CD4-positive, alpha-beta memory T cell (primary cell): ENCODE data around the gene MIPEP. TPM values are rescaled to one million over a fixed set of nuclear protein-coding genes. Genes with fewer than 3 reads are reported as not detected.
"Not testable (repeated sequence)": the region's sequence is repeated elsewhere in the genome, so short reads cannot be mapped to it uniquely, and the experiment has no call there.

Source experiments
- CTCF ChIA-PET: fragments of 350-600 bp; sonication (Branson Sonifier 250); formaldehyde crosslinking; loops from one replicate; lab custom pipeline; 2021; ENCODE audit warnings: inconsistent platforms; ENCODE audit not compliant: partially characterized antibody; lab: Charles Lee
- POLR2A ChIA-PET: fragments of 350-600 bp; sonication (Branson Sonifier 250); formaldehyde crosslinking; loops from one replicate; lab custom pipeline; 2021; ENCODE audit not compliant: partially characterized antibody; lab: Charles Lee
- DNase-seq, 5 donors: peaks; one replicate each; pipeline versions ENCODE4 v3.0.0 to v3.0.0-alpha.2; 2020 to 2022; ENCODE audit warnings: mixed read lengths in 1 of 5
- H3K27ac ChIP-seq: one replicate; pipeline ENCODE4 v1.7.0; 2013; ENCODE audit warnings: low read depth, low read length
- H3K27me3 ChIP-seq: 2 replicates; pipeline ENCODE4 v1.7.0; 2013; ENCODE audit warnings: mild to moderate bottlenecking, low read length, moderate library complexity; ENCODE audit not compliant: insufficient read depth
- H3K36me3 ChIP-seq: 2 replicates; pipeline ENCODE4 v1.7.0; 2013; ENCODE audit warnings: mild to moderate bottlenecking, low read length, moderate library complexity; ENCODE audit not compliant: insufficient read depth
- H3K4me1 ChIP-seq: 2 replicates; pipeline ENCODE4 v1.7.0; 2013; ENCODE audit warnings: mild to moderate bottlenecking, low read length, moderate library complexity; ENCODE audit not compliant: insufficient read depth
- H3K4me3 ChIP-seq, 2 donors: one replicate each; pipeline ENCODE4 v1.7.0; 2013; ENCODE audit warnings: low read length in 2 of 2, mild to moderate bottlenecking in 1 of 2
- H3K9me3 ChIP-seq, 2 donors: one replicate each; pipeline ENCODE4 v1.7.0; 2013; ENCODE audit warnings: low read length in 2 of 2, control low read depth in 1 of 2; ENCODE audit not compliant: control insufficient read depth in 1 of 2
- H3K27ac Mint-ChIP-seq, 7 donors: one replicate each; pipeline ENCODE4 v1.8.0; 2020 to 2021; ENCODE audit warnings: mixed read lengths in 7 of 7, mild to moderate bottlenecking in 6 of 7, inconsistent platforms in 3 of 7, moderate library complexity in 3 of 7
- H3K27me3 Mint-ChIP-seq, 2 donors: one replicate each; pipeline ENCODE4 v1.8.0; 2020 to 2021; ENCODE audit warnings: mixed read lengths in 2 of 2
- H3K36me3 Mint-ChIP-seq, 2 donors: one replicate each; pipeline ENCODE4 v1.8.0; 2020 to 2021; ENCODE audit warnings: mixed read lengths in 2 of 2, inconsistent platforms in 1 of 2, mild to moderate bottlenecking in 1 of 2
- H3K4me1 Mint-ChIP-seq, 4 donors: one replicate each; pipeline ENCODE4 v1.8.0; 2020 to 2021; ENCODE audit warnings: mixed read lengths in 4 of 4, mild to moderate bottlenecking in 1 of 4
- H3K4me3 Mint-ChIP-seq, 8 donors: one replicate each; pipeline ENCODE4 v1.8.0; 2020 to 2021; ENCODE audit warnings: mixed read lengths in 8 of 8, mild to moderate bottlenecking in 7 of 8, moderate library complexity in 6 of 8, inconsistent platforms in 3 of 8
- H3K9me3 Mint-ChIP-seq, 8 donors: one replicate each; pipeline ENCODE4 v1.8.0; 2020 to 2021; ENCODE audit warnings: mixed read lengths in 8 of 8, mild to moderate bottlenecking in 5 of 8, inconsistent platforms in 3 of 8, moderate library complexity in 1 of 8
- intact Hi-C: fragments of 100-400 bp; cut with micrococcal nuclease; formaldehyde crosslinking; loops from one replicate; pipeline ENCODE4 v1.15.1; 2023
- polyA plus RNA-seq, 2 donors: library from polyadenylated mRNA; unstranded; fragments of 300-500 nt; fragmentation: Illumina TruSeq; gene quantifications; one replicate each; pipeline ENCODE4 v1.2.3, GENCODE V29; 2021
- total RNA-seq, 2 experiments: library from RNA; stranded (reverse); gene quantifications; one replicate each; pipeline ENCODE4 v1.2.3, GENCODE V29; 2021

Gene MIPEP
- total and polyA plus RNA-seq, 4 experiments from 2014 or later = 8.8 to 16.4 (median 12.2) TPM

- H3K27ac Mint-ChIP-seq = no peak overlapping the region
- CTCF ChIA-PET = interaction anchor here (1.2 kb wide), 1 partner anchor 525 kb away, joined by 3 read pairs; no protein-coding TSS in a partner anchor
- POLR2A ChIA-PET = no interaction called here
- no peak overlapping the region for H3K4me3 ChIP-seq
- no peaks in the 10 kb centered on the region for H3K36me3 ChIP-seq
- H3K4me3 Mint-ChIP-seq = peak overlapping the region in 3 of 8 donors; percentile 17 to 31 (median 20)
- H3K27me3 Mint-ChIP-seq = peaks cover 30 to 40% of the 10 kb centered on the region in 2 donors
- H3K27me3 ChIP-seq = peaks cover 9% of the 10 kb centered on the region
- H3K36me3 Mint-ChIP-seq = no peaks in the 10 kb centered on the region
- DNase-seq = no peak
- peaks cover 1 to 14% (median 5%) of the 10 kb centered on the region in 4 donors for H3K4me1 Mint-ChIP-seq
- intact Hi-C loops = no loop called here
- H3K27ac ChIP-seq = no peak overlapping the region
- H3K9me3 Mint-ChIP-seq = no peaks in the 10 kb centered on the region
- H3K9me3 ChIP-seq = no peaks in the 10 kb centered on the region
- peaks cover 6% of the 10 kb centered on the region for H3K4me1 ChIP-seq
These were observed 14.0 kb upstream of the MIPEP start for GRCh38 chr13:23902975-23903905.

- Histone ChIP-seq H3K27ac (no peak overlapping the region), H3K9me3 (no peaks in the 10 kb centered on the region), H3K4me1 (peaks cover 6% of the 10 kb centered on the region), H3K27me3 (peaks cover 9% of the 10 kb centered on the region), H3K36me3 (no peaks in the 10 kb centered on the region), H3K4me3 (no peak overlapping the region)
- CTCF ChIA-PET = interaction anchor here (1.3 kb wide), 2 partner anchors 434 to 435 kb away, joined by 4 to 7 read pairs; no protein-coding TSS in a partner anchor
- intact Hi-C loops = no loop called here
- H3K36me3 Mint-ChIP-seq = no peaks in the 10 kb centered on the region
- peaks cover 25 to 33% of the 10 kb centered on the region in 2 donors for H3K27me3 Mint-ChIP-seq
- POLR2A ChIA-PET = no interaction called here
- no peak overlapping the region for H3K4me3 Mint-ChIP-seq
- no peak for DNase-seq
- no peak overlapping the region for H3K27ac Mint-ChIP-seq
- H3K9me3 Mint-ChIP-seq = no peaks in the 10 kb centered on the region
- peaks cover 1 to 14% (median 5%) of the 10 kb centered on the region in 4 donors for H3K4me1 Mint-ChIP-seq
These were observed 12.2 kb upstream of the MIPEP start for GRCh38 chr13:23901365-23901764.

DNA sequence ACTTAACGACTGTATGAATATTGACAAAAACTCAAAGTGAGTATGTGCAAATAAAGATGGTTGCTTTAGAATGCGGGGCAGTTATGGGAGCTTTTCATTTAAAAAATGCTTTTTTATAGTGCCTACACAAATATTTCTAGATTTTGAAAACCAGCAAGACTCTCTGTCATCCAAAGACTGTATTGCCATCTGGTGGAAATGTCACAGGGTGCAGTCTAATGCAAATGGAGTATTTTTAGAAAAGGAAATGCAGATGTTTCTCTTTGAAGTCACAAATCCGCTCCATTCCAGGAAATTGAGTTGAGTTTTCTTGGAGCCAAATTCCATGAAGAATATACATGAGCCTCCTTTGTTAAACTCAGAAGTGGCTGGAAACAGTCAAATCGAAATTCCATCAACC lies 10.4 kb upstream of the MIPEP start:
- CTCF ChIA-PET = interaction anchor here (0.6 to 5.0 kb wide), 11 partner anchors 10 to 530 kb away, joined by 3 to 46 read pairs (median 3); partner anchors contain the start of gene MIPEP
- peaks cover 23 to 27% of the 10 kb centered on the region in 2 donors for H3K27me3 Mint-ChIP-seq
- peak in 3 of 5 donors; percentile 31 to 50 (median 34) for DNase-seq

GRCh38 chr13:23898101-23898500 lies 8.9 kb upstream of the MIPEP start:
- Histone ChIP-seq H3K27ac (no peak overlapping the region), H3K9me3 (no peaks in the 10 kb centered on the region), H3K36me3 (no peaks in the 10 kb centered on the region), H3K4me1 (peaks cover 1% of the 10 kb centered on the region), H3K4me3 (no peak overlapping the region), H3K27me3 (no peaks in the 10 kb centered on the region)
- Mint-ChIP-seq H3K9me3 (no peaks in the 10 kb centered on the region), H3K4me3 (no peak overlapping the region), H3K27ac (peak overlapping the region in 1 of 7 donors; percentile 13), H3K4me1 (peaks cover 1 to 13% (median 3%) of the 10 kb centered on the region in 4 donors), H3K36me3 (no peaks in the 10 kb centered on the region), H3K27me3 (peaks cover 15 to 18% of the 10 kb centered on the region in 2 donors)
- no peak for DNase-seq
- POLR2A ChIA-PET = no interaction called here
- intact Hi-C loops = no loop called here
- CTCF ChIA-PET = interaction anchor here (1.0 to 5.0 kb wide), 5 partner anchors 8 to 431 kb away, joined by 3 to 46 read pairs (median 4); partner anchors contain the start of gene MIPEP

More for the DNA sequence above, 10.4 kb upstream of the MIPEP start:
- no peak overlapping the region for H3K4me3 Mint-ChIP-seq
- no peak overlapping the region for H3K4me3 ChIP-seq
- no peak overlapping the region for H3K27ac ChIP-seq
- H3K36me3 ChIP-seq = no peaks in the 10 kb centered on the region
- no peak overlapping the region for H3K27ac Mint-ChIP-seq
- intact Hi-C loops = loop anchor here (1.0 kb wide), 1 partner anchor 433 kb away; no protein-coding TSS in a partner anchor
- POLR2A ChIA-PET = no interaction called here
- peaks cover 6% of the 10 kb centered on the region for H3K4me1 ChIP-seq
- no peaks in the 10 kb centered on the region for H3K36me3 Mint-ChIP-seq
- peaks cover 1 to 14% (median 5%) of the 10 kb centered on the region in 4 donors for H3K4me1 Mint-ChIP-seq
- H3K9me3 Mint-ChIP-seq = no peaks in the 10 kb centered on the region
- no peaks in the 10 kb centered on the region for H3K9me3 ChIP-seq
- H3K27me3 ChIP-seq = peaks cover 8% of the 10 kb centered on the region

- H3K4me1 ChIP-seq, H3K4me3 ChIP-seq, H3K4me1 Mint-ChIP-seq, POLR2A ChIA-PET, H3K27ac ChIP-seq, H3K36me3 Mint-ChIP-seq, intact Hi-C loops, DNase-seq, H3K4me3 Mint-ChIP-seq, H3K9me3 ChIP-seq, H3K27me3 ChIP-seq, H3K36me3 ChIP-seq, H3K9me3 Mint-ChIP-seq: not testable (repeated sequence)
- Mint-ChIP-seq H3K27me3 (peaks cover 10 to 12% of the 10 kb centered on the region in 2 donors), H3K27ac (peak within 1 kb of the TSS in 2 of 7 donors; percentile 4 to 13)
- CTCF ChIA-PET = interaction anchor here (1.0 to 5.0 kb wide), 5 partner anchors 8 to 430 kb away, joined by 3 to 46 read pairs (median 4); partner anchors contain the start of gene MIPEP
These were observed 8.3 kb upstream of the MIPEP start, which contains the start of gene C1QTNF9B for GRCh38 chr13:23897452-23897919. C1QTNF9B (minus strand) TSS chr13:23897502.

DNA sequence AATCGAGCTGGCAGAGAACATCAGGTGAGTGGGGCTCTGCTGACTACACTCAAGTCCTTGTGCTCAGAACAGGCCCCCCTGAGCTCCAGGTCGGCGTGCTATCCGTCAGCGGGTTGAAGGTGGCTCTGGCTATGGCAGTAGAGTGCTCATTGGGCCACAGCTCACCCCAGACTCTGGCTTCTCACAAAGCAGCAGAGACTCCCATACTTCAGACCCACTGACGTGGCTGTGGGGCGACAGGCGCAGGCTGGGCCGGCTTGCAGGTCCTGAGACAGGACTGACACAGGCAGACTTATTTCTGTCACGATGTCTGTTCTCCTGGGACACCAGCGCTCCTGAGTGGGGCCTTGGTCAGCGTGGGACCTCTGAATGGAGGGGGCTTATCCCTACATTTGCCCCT lies 5.5 kb upstream of the MIPEP start:
- H3K9me3 Mint-ChIP-seq, DNase-seq, H3K36me3 Mint-ChIP-seq, H3K27me3 ChIP-seq, POLR2A ChIA-PET, intact Hi-C loops, H3K27ac Mint-ChIP-seq, H3K27ac ChIP-seq, H3K4me1 ChIP-seq, H3K9me3 ChIP-seq, H3K27me3 Mint-ChIP-seq, H3K4me3 Mint-ChIP-seq, CTCF ChIA-PET, H3K4me3 ChIP-seq, H3K36me3 ChIP-seq, H3K4me1 Mint-ChIP-seq: not testable (repeated sequence)

DNA sequence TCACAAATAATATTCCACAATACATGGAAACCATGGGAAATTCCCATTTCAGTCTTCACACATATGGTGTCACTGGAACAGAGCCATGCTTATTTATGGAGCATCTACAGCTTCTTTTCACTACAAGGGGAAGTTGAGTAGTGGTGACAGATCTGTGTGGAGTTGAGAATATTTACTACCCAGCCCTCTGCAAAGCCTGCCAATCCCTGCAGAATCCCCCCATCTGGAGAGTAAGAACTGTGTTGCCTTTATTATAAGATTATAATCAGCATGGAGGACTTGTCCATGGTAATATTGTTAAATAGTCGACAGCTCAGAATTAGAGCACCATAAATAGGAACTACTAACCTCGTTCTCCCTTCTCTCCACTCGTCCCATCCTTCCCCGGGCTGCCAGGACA lies 4.6 kb upstream of the MIPEP start:
- H3K36me3 ChIP-seq, H3K9me3 Mint-ChIP-seq, H3K4me1 ChIP-seq, CTCF ChIA-PET, H3K4me3 ChIP-seq, H3K27me3 Mint-ChIP-seq, H3K36me3 Mint-ChIP-seq, H3K27ac ChIP-seq, H3K27me3 ChIP-seq, H3K27ac Mint-ChIP-seq, H3K4me3 Mint-ChIP-seq, POLR2A ChIA-PET, intact Hi-C loops, DNase-seq, H3K9me3 ChIP-seq: not testable (repeated sequence)
- peaks cover 5 to 12% (median 9%) of the 10 kb centered on the region in 4 donors for H3K4me1 Mint-ChIP-seq
